Left lung (tissue), 10 donors: ENCODE results near the gene ZNRF4. TPM values are rescaled to one million over a fixed set of nuclear protein-coding genes. Genes with fewer than 3 reads are reported as not detected.
"Not testable (repeated sequence)": the region's sequence is repeated elsewhere in the genome, so short reads cannot be mapped to it uniquely, and the experiment has no call there.

Experiments used
- ATAC-seq: fragments of 200-7000 bp; cut with Tn5 transposase; one replicate; pipeline ENCODE4 v1.9.1; 2020; ENCODE audit warnings: moderate library complexity
- DNase-seq, 4 donors: peaks; one replicate each; pipeline ENCODE4 v3.0.0-alpha.2; 2013 to 2020
- H3K27ac ChIP-seq, 2 donors: fragments of 200-600 bp; sonication (generic) in 1 of 2; one replicate each; pipeline versions ENCODE4 v1.5.0 to v1.8.0; 2020 to 2021
- H3K27me3 ChIP-seq, 2 donors: fragments of 200-600 bp; sonication (generic) in 1 of 2; one replicate each; pipeline versions ENCODE4 v1.5.0 to v1.8.0; 2020 to 2021
- H3K36me3 ChIP-seq, 2 donors: fragments of 200-600 bp; sonication (generic) in 1 of 2; one replicate each; pipeline versions ENCODE4 v1.5.0 to v1.8.0; 2020 to 2021
- H3K4me1 ChIP-seq, 2 donors: fragments of 200-600 bp; one replicate each; pipeline ENCODE4 v1.8.0; 2021
- H3K4me3 ChIP-seq, 2 donors: fragments of 200-600 bp; sonication (generic) in 1 of 2; one replicate each; pipeline versions ENCODE4 v1.5.0 to v1.8.0; 2020 to 2021; ENCODE audit warnings: mild to moderate bottlenecking in 1 of 2
- H3K9me3 ChIP-seq, 2 donors: fragments of 200-600 bp; sonication (generic) in 1 of 2; one replicate each; pipeline versions ENCODE4 v1.5.0 to v1.8.0; 2020 to 2021
- CTCF ChIP-seq, 2 donors: fragments of 200-600 bp; sonication (generic) in 1 of 2; IDR thresholded peaks; one replicate each; pipeline versions ENCODE4 v1.5.0 to v1.8.0; 2021; ENCODE audit warnings: antibody characterized with exemption in 2 of 2
- intact Hi-C, 2 donors: fragments of 100-400 bp; cut with DNase I; formaldehyde crosslinking; loops; one replicate each; pipeline versions ENCODE4 v1.11.2 to v1.14.2; 2022
- polyA plus RNA-seq, 6 donors: library from polyadenylated mRNA; unstranded; fragments of 120-200 nt; gene quantifications; one replicate each; pipeline ENCODE4 v1.2.1, GENCODE V29; 2013; ENCODE audit not compliant: insufficient read length in 6 of 6
- total RNA-seq, 2 donors: library from RNA; stranded (reverse); fragmentation: NEBNext Ultra II Directional; extraction: Animal tissue kit (Norgen Biotek cat#: 25700); gene quantifications; one replicate each; pipeline ENCODE4 v1.2.1, GENCODE V29; 2021
- donor health status: DM: no; HTN: yes; CAD: no.
- donor health status: DM: no; HTN: no; CAD: no.

Gene ZNRF4
- total and polyA plus RNA-seq, 8 donors, result not detected

- no peaks in the 10 kb centered on the region for H3K9me3 ChIP-seq
- peak; percentile 56 for ATAC-seq
These were observed 18.9 kb upstream of the ZNRF4 start for GRCh38 chr19:5436106-5436947.

DNA sequence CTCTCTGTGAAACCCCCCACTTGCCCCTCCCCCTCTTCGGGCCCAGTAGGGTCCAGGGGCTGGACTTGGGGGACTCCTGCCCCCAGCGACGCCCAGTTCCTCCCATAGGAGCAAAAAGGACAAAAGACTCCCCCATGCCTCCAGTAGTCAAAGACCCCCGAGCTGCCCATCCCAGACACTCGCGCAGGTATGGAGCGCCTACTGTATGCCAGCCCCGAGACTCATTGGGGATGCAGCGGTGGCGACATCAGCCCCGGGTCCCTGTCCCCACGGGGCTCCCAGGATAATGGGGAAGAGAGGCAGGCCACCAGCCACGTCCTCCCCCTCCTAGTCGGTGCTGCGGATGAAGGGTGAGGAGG is 18.3 kb upstream of the ZNRF4 start:
- ATAC-seq (no peak), DNase-seq (no peak)
- Histone ChIP-seq H3K36me3 (no peaks in the 10 kb centered on the region), H3K27me3 (peaks cover 0 to 65% of the 10 kb centered on the region in 2 donors), H3K4me1 (no peaks in the 10 kb centered on the region), H3K27ac (no peak overlapping the region), H3K4me3 (no peak overlapping the region), H3K9me3 (no peaks in the 10 kb centered on the region)
- intact Hi-C loops, result no loop called here
- no peak for TF ChIP-seq CTCF (IDR thresholded peaks at IDR 0.05)

More at GRCh38 chr19:5436106-5436947, 18.9 kb upstream of the ZNRF4 start:
- DNase-seq, result peak in 2 of 4 donors; percentile 28 to 35
- intact Hi-C loops, result no loop called here
- H3K36me3 ChIP-seq, result no peaks in the 10 kb centered on the region
- H3K4me1 ChIP-seq, result no peaks in the 10 kb centered on the region
- no peak overlapping the region for H3K4me3 ChIP-seq
- TF ChIP-seq CTCF (IDR thresholded peaks at IDR 0.05), result no peak
- H3K27ac ChIP-seq, result no peak overlapping the region
- H3K27me3 ChIP-seq, result peaks cover 0 to 71% of the 10 kb centered on the region in 2 donors

GRCh38 chr19:5438756-5439155 is 16.5 kb upstream of the ZNRF4 start:
- intact Hi-C loops, H3K36me3 ChIP-seq, H3K4me3 ChIP-seq, H3K9me3 ChIP-seq, DNase-seq, H3K4me1 ChIP-seq, H3K27ac ChIP-seq, ATAC-seq: not testable (repeated sequence)
- peaks cover 0 to 69% of the 10 kb centered on the region in 2 donors for H3K27me3 ChIP-seq

- Histone ChIP-seq H3K9me3 (no peaks in the 10 kb centered on the region), H3K27ac (no peak overlapping the region), H3K4me1 (no peaks in the 10 kb centered on the region), H3K27me3 (peaks cover 0 to 76% of the 10 kb centered on the region in 2 donors), H3K36me3 (no peaks in the 10 kb centered on the region), H3K4me3 (no peak overlapping the region)
- ATAC-seq (no peak), DNase-seq (no peak)
- intact Hi-C loops, result no loop called here
- TF ChIP-seq CTCF (IDR thresholded peaks at IDR 0.05), result no peak
These were observed 15.8 kb upstream of the ZNRF4 start for GRCh38 chr19:5439452-5439851.

DNA sequence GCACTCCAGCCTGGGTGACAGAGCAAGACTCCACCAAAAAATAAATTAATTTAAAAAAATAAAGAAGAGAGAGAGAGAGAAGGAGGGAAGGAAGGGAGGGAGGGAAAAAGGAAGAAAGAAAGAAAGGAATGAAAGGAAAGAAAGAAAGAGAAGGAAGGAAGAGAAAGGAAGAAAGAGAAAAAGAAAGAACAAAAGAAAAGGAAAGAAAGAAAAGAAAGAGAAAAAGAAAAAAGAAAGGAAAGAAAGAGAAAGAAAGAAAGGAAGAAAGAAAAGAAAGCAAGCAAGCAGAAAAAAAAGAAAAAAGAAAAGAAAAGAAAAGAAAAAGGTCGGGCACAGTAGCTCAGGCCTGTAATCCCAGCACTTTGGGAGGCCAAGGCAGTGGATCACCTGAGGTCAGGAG is 14.9 kb upstream of the ZNRF4 start:
- Histone ChIP-seq H3K4me1 (no peaks in the 10 kb centered on the region), H3K9me3 (no peaks in the 10 kb centered on the region), H3K36me3 (no peaks in the 10 kb centered on the region), H3K27me3 (peaks cover 0 to 73% of the 10 kb centered on the region in 2 donors), H3K27ac (no peak overlapping the region), H3K4me3 (no peak overlapping the region)
- no peak for TF ChIP-seq CTCF (IDR thresholded peaks at IDR 0.05)
- intact Hi-C loops, result no loop called here
- no peak for ATAC-seq
- no peak for DNase-seq
